GM19324 (cell line): ENCODE data around the gene DPP6.
"Not testable (repeated sequence)": the region's sequence is repeated elsewhere in the genome, so short reads cannot be mapped to it uniquely, and the experiment has no call there.

ENCODE experiments used
- ATAC-seq: cut with Tn5 transposase; IDR thresholded peaks from one replicate; pipeline ENCODE4 v1.9.1; 2021; ENCODE audit warnings: mild to moderate bottlenecking, moderate library complexity; ENCODE audit not compliant: unreplicated experiment, low FRiP score

Gene DPP6

GRCh38 chr7:154072395-154073181, 20.4 kb downstream of the DPP6 start:
- not testable (repeated sequence) for ATAC-seq

GRCh38 chr7:154078523-154078922, 26.3 kb downstream of the DPP6 start:
- not testable (repeated sequence) for ATAC-seq

GRCh38 chr7:154080249-154080648, 28.1 kb downstream of the DPP6 start:
- ATAC-seq, result not testable (repeated sequence)

GRCh38 chr7:154087037-154087725, 35.0 kb downstream of the DPP6 start:
- ATAC-seq, result not testable (repeated sequence)

GRCh38 chr7:154092093-154092492, 39.9 kb downstream of the DPP6 start:
- ATAC-seq, result not testable (repeated sequence)

GRCh38 chr7:154095201-154095600, 43.0 kb downstream of the DPP6 start:
- ATAC-seq, result not testable (repeated sequence)

- not testable (repeated sequence) for ATAC-seq
Observed at GRCh38 chr7:154105063-154105462, 52.9 kb downstream of the DPP6 start.

GRCh38 chr7:154109615-154110014, 57.4 kb downstream of the DPP6 start:
- ATAC-seq, result not testable (repeated sequence)

- ATAC-seq, result not testable (repeated sequence)
Observed at GRCh38 chr7:154113732-154114351, 61.6 kb downstream of the DPP6 start.

GRCh38 chr7:154117411-154118390, 65.5 kb downstream of the DPP6 start:
- ATAC-seq, result not testable (repeated sequence)

- ATAC-seq, result not testable (repeated sequence)
Observed at GRCh38 chr7:154120825-154121224, 68.6 kb downstream of the DPP6 start.

- ATAC-seq, result not testable (repeated sequence)
Observed at GRCh38 chr7:154122720-154123119, 70.5 kb downstream of the DPP6 start.

- ATAC-seq, result not testable (repeated sequence)
Observed at GRCh38 chr7:154123397-154123796, 71.2 kb downstream of the DPP6 start.

GRCh38 chr7:154129142-154129541, 76.9 kb downstream of the DPP6 start:
- ATAC-seq, result not testable (repeated sequence)

GRCh38 chr7:154132617-154133016, 80.4 kb downstream of the DPP6 start:
- not testable (repeated sequence) for ATAC-seq

GRCh38 chr7:154133703-154134277, 81.6 kb downstream of the DPP6 start:
- ATAC-seq, result not testable (repeated sequence)

GRCh38 chr7:154134698-154135097, 82.5 kb downstream of the DPP6 start:
- not testable (repeated sequence) for ATAC-seq

- not testable (repeated sequence) for ATAC-seq
Observed at GRCh38 chr7:154135646-154136045, 83.4 kb downstream of the DPP6 start.

GRCh38 chr7:154145922-154146706, 93.9 kb downstream of the DPP6 start:
- ATAC-seq, result not testable (repeated sequence)
